Osteoblast (primary cell): Measurements from ENCODE around the gene WWOX. TPM values are rescaled to one million over a fixed set of nuclear protein-coding genes. Genes with fewer than 3 reads are reported as not detected.

Experiments used
- DNase-seq: peaks from one replicate; pipeline ENCODE4 v3.0.0; 2011; ENCODE audit warnings: low spot score, mixed read lengths; ENCODE audit not compliant: insufficient read length; ENCODE audit errors: missing footprints
- H2AFZ ChIP-seq: 2 replicates; pipeline ENCODE4 v1.6.0; 2011; ENCODE audit warnings: mild to moderate bottlenecking, low read length
- H3K27ac ChIP-seq: 2 replicates; pipeline ENCODE4 v1.5.1; 2011; ENCODE audit warnings: mild to moderate bottlenecking, low read depth, low read length, moderate library complexity
- H3K27me3 ChIP-seq: 2 replicates; pipeline ENCODE4 v1.6.0; 2012; ENCODE audit warnings: mild to moderate bottlenecking, control low read depth, inconsistent platforms, low read length, moderate library complexity; ENCODE audit not compliant: insufficient read depth
- H3K36me3 ChIP-seq: 2 replicates; pipeline ENCODE4 v1.5.1; 2011; ENCODE audit warnings: mild to moderate bottlenecking, low read length, control low read depth, moderate library complexity; ENCODE audit not compliant: insufficient read depth
- H3K4me1 ChIP-seq: 2 replicates; pipeline ENCODE4 v1.5.1; 2011; ENCODE audit warnings: mild to moderate bottlenecking, low read length, control low read depth, moderate library complexity; ENCODE audit not compliant: insufficient read depth
- H3K4me2 ChIP-seq: 2 replicates; pipeline ENCODE4 v1.6.0; 2011; ENCODE audit warnings: mild to moderate bottlenecking, low read length; ENCODE audit not compliant: insufficient read depth
- H3K4me3 ChIP-seq: fragments of 200-600 bp; sonication (generic); 3 replicates; pipeline ENCODE4 v1.5.1; 2012; ENCODE audit warnings: mild to moderate bottlenecking, low read length, inconsistent platforms; ENCODE audit not compliant: insufficient read depth
- H3K79me2 ChIP-seq: 2 replicates; pipeline ENCODE4 v1.6.0; 2012; ENCODE audit warnings: mild to moderate bottlenecking, low read length, control low read depth, inconsistent platforms; ENCODE audit not compliant: insufficient read depth
- H3K9me3 ChIP-seq: 2 replicates; pipeline ENCODE4 v1.5.1; 2011; ENCODE audit warnings: low read depth, low read length, control low read depth
- H4K20me1 ChIP-seq: 2 replicates; pipeline ENCODE4 v1.6.0; 2012; ENCODE audit warnings: mild to moderate bottlenecking, low read length, control low read depth; ENCODE audit not compliant: insufficient read depth
- total RNA-seq: library from RNA; depleted of rRNA; stranded (reverse); fragments of >200 nt; gene quantifications from 2 replicates; pipeline ENCODE4 v1.2.3, GENCODE V29; 2012
- TF ChIP-seq, protein P1 (sequence below): IDR thresholded peaks from 2 replicates; pipeline ENCODE4 v1.5.1; 2011; ENCODE audit warnings: mild to moderate bottlenecking, low read depth, low read length, moderate library complexity; ENCODE audit errors: extremely low read depth

Gene WWOX
- total RNA-seq, 1 donor: 23.9 TPM

DNA sequence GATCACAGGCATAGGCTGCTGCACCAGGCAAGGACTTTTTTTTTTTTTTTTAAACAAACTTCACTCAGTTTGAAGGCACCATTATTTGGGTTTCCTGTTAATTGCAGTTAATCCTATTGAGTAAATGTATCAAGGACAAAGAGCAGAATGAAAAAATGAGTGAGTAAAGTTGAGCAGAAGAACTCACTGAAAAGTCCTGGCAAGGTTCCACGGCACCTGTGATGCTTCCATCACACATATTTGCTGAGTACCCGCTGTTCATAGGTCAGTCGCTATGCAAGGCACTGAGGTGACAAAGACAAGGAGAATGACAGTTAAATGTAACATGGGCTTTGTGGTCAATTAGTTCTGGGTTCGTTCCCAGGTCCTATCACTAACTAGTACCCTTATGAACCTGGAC is 831.1 kb downstream of the WWOX start:
- Histone ChIP-seq H3K36me3 (no peaks in the 10 kb centered on the region), H3K4me2 (no peak overlapping the region), H3K79me2 (no peaks in the 10 kb centered on the region), H3K4me3 (no peak overlapping the region), H2AFZ (no peak overlapping the region), H3K4me1 (no peaks in the 10 kb centered on the region), H4K20me1 (no peaks in the 10 kb centered on the region), H3K27ac (no peak overlapping the region), H3K27me3 (no peaks in the 10 kb centered on the region), H3K9me3 (peaks cover 7% of the 10 kb centered on the region)
- TF ChIP-seq, protein P1, sequence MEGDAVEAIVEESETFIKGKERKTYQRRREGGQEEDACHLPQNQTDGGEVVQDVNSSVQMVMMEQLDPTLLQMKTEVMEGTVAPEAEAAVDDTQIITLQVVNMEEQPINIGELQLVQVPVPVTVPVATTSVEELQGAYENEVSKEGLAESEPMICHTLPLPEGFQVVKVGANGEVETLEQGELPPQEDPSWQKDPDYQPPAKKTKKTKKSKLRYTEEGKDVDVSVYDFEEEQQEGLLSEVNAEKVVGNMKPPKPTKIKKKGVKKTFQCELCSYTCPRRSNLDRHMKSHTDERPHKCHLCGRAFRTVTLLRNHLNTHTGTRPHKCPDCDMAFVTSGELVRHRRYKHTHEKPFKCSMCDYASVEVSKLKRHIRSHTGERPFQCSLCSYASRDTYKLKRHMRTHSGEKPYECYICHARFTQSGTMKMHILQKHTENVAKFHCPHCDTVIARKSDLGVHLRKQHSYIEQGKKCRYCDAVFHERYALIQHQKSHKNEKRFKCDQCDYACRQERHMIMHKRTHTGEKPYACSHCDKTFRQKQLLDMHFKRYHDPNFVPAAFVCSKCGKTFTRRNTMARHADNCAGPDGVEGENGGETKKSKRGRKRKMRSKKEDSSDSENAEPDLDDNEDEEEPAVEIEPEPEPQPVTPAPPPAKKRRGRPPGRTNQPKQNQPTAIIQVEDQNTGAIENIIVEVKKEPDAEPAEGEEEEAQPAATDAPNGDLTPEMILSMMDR: no peak
- no peak for DNase-seq

- Histone ChIP-seq H3K27me3 (no peaks in the 10 kb centered on the region), H3K79me2 (no peaks in the 10 kb centered on the region), H3K36me3 (no peaks in the 10 kb centered on the region), H4K20me1 (no peaks in the 10 kb centered on the region), H3K4me3 (no peak overlapping the region), H2AFZ (no peak overlapping the region), H3K4me1 (no peaks in the 10 kb centered on the region), H3K9me3 (peaks cover 7% of the 10 kb centered on the region), H3K27ac (no peak overlapping the region), H3K4me2 (no peak overlapping the region)
- DNase-seq: no peak
- TF ChIP-seq, protein P1: no peak
These were observed 831.8 kb downstream of the WWOX start for GRCh38 chr16:78931267-78931666.

GRCh38 chr16:78931678-78932077 is 832.2 kb downstream of the WWOX start:
- Histone ChIP-seq H4K20me1 (no peaks in the 10 kb centered on the region), H3K4me1 (no peaks in the 10 kb centered on the region), H3K27ac (no peak overlapping the region), H3K79me2 (no peaks in the 10 kb centered on the region), H3K9me3 (peaks cover 7% of the 10 kb centered on the region), H3K36me3 (no peaks in the 10 kb centered on the region), H2AFZ (no peak overlapping the region), H3K4me3 (no peak overlapping the region), H3K4me2 (no peak overlapping the region), H3K27me3 (no peaks in the 10 kb centered on the region)
- TF ChIP-seq, protein P1: no peak
- no peak for DNase-seq

GRCh38 chr16:78932355-78932943 is 833.0 kb downstream of the WWOX start:
- Histone ChIP-seq H3K4me2 (no peak overlapping the region), H3K27ac (no peak overlapping the region), H3K27me3 (no peaks in the 10 kb centered on the region), H3K36me3 (no peaks in the 10 kb centered on the region), H3K79me2 (no peaks in the 10 kb centered on the region), H3K4me3 (no peak overlapping the region), H2AFZ (no peak overlapping the region), H3K4me1 (no peaks in the 10 kb centered on the region), H3K9me3 (peaks cover 7% of the 10 kb centered on the region), H4K20me1 (no peaks in the 10 kb centered on the region)
- TF ChIP-seq, protein P1: no peak
- no peak for DNase-seq
